OCI-LY7 (cell line): Measurements from ENCODE around the gene MMRN1. TPM values are rescaled to one million over a fixed set of nuclear protein-coding genes. Genes with fewer than 3 reads are reported as not detected.

Experiments used
- BruUV-seq: library from RNA; stranded (reverse); fragments of 400-500 nt; replicated peaks from 2 replicates; lab custom pipeline; 2021; lab: Mats Ljungman, UMichigan
- CTCF ChIA-PET: fragments of 300-600 bp; sonication (Branson Sonifier 250); formaldehyde crosslinking; loops from one replicate; lab custom pipeline; 2022; ENCODE audit warnings: antibody characterized with exemption; ENCODE audit not compliant: unreplicated experiment; lab: Charles Lee
- POLR2A ChIA-PET: fragments of 300-600 bp; sonication (Branson Sonifier 250); formaldehyde crosslinking; loops from one replicate; lab custom pipeline; 2022; ENCODE audit warnings: antibody characterized with exemption; lab: Charles Lee
- DNase-seq: peaks from one replicate; pipeline ENCODE4 v3.0.0-alpha.2; 2015; ENCODE audit warnings: low spot score
- H2AFZ ChIP-seq: fragments of 200-600 bp; sonication (generic), shearing (Covaris generic); 2 replicates; pipeline ENCODE4 v1.6.1; 2014; ENCODE audit warnings: mild to moderate bottlenecking, antibody characterized with exemption, low read length, moderate library complexity
- H3K27ac ChIP-seq: fragments of 200-600 bp; sonication (generic); 2 replicates; pipeline ENCODE4 v1.5.1; 2014; ENCODE audit warnings: mixed run types, low read depth, mild to moderate bottlenecking, moderate library complexity, low read length, inconsistent platforms; ENCODE audit not compliant: poor library complexity, severe bottlenecking
- H3K36me3 ChIP-seq: fragments of 200-600 bp; sonication (generic); 2 replicates; pipeline ENCODE4 v1.6.1; 2014; ENCODE audit warnings: mild to moderate bottlenecking, antibody characterized with exemption, low read length, moderate library complexity, mixed read lengths; ENCODE audit not compliant: insufficient read depth
- H3K4me1 ChIP-seq: fragments of 200-600 bp; sonication (generic); 2 replicates; pipeline ENCODE4 v1.5.1; 2014; ENCODE audit warnings: mild to moderate bottlenecking, low read length; ENCODE audit not compliant: insufficient read depth, poor library complexity, severe bottlenecking
- H3K4me2 ChIP-seq: fragments of 200-600 bp; sonication (generic); 2 replicates; pipeline ENCODE4 v1.6.1; 2014; ENCODE audit warnings: mild to moderate bottlenecking, low read length
- H3K4me3 ChIP-seq: fragments of 200-600 bp; sonication (generic); 2 replicates; pipeline ENCODE4 v1.5.1; 2014; ENCODE audit warnings: mild to moderate bottlenecking, low read depth, low read length; ENCODE audit not compliant: poor library complexity, severe bottlenecking
- H3K79me2 ChIP-seq: fragments of 200-600 bp; sonication (generic); 2 replicates; pipeline ENCODE4 v1.6.1; 2016; ENCODE audit warnings: low read depth, mild to moderate bottlenecking, low read length, moderate library complexity, mixed read lengths; ENCODE audit not compliant: insufficient read depth
- H3K9me2 ChIP-seq: fragments of 200-600 bp; sonication (generic); 2 replicates; pipeline ENCODE4 v1.6.1; 2016; ENCODE audit warnings: mild to moderate bottlenecking, low read length, mixed read lengths; ENCODE audit not compliant: insufficient read depth
- H3K9me3 ChIP-seq: fragments of 200-600 bp; sonication (generic); 2 replicates; pipeline ENCODE4 v1.6.1; 2014; ENCODE audit warnings: mild to moderate bottlenecking, mixed run types, low read length, mixed read lengths
- H4K20me1 ChIP-seq: fragments of 200-600 bp; sonication (generic); 2 replicates; pipeline ENCODE4 v1.6.1; 2014; ENCODE audit warnings: mild to moderate bottlenecking, antibody characterized with exemption, low read length, moderate library complexity, mixed read lengths; ENCODE audit not compliant: insufficient read depth
- CTCF ChIP-seq: fragments of 200-600 bp; sonication (generic); conservative IDR thresholded peaks from 2 replicates; pipeline ENCODE4 v1.5.1; 2014; ENCODE audit warnings: mild to moderate bottlenecking, antibody characterized with exemption, low read length, moderate library complexity, mixed read lengths
- EZH2phosphoT487 ChIP-seq: fragments of 200-600 bp; sonication (generic); IDR thresholded peaks from 2 replicates; pipeline ENCODE4 v1.6.1; 2018; ENCODE audit warnings: low read depth, borderline replicate concordance, mild to moderate bottlenecking, mixed run types, antibody characterized with exemption, low read length, moderate library complexity, mixed read lengths
- intact Hi-C: fragments of 100-400 bp; cut with micrococcal nuclease; formaldehyde crosslinking; loops from one replicate; pipeline ENCODE4 v1.10.0; 2022; ENCODE audit not compliant: unreplicated experiment
- total RNA-seq, 2 experiments: library from RNA; depleted of rRNA in 1 of 2; stranded (reverse); fragments of >200 nt in 1 of 2; shearing (Covaris generic) in 1 of 2; gene quantifications; 2 replicates each; pipeline ENCODE4 v1.2.3, GENCODE V29; 2014 to 2022

MMRN1 gene
- total RNA-seq, 2 experiments from 2014 or later = 0.13 TPM; not detected in 1

GRCh38 chr4:89992744-89993143, 98.1 kb downstream of the MMRN1 start:
- H3K9me3 ChIP-seq = no peaks in the 10 kb centered on the region
- CTCF ChIA-PET = no interaction called here
- no peak for TF ChIP-seq EZH2phosphoT487
- no peak for TF ChIP-seq CTCF

GRCh38 chr4:89994176-89994873, 99.7 kb downstream of the MMRN1 start:
- Histone ChIP-seq H4K20me1 (no peaks in the 10 kb centered on the region), H3K4me1 (no peaks in the 10 kb centered on the region), H2AFZ (no peak overlapping the region), H3K27ac (no peak overlapping the region), H3K9me3 (no peaks in the 10 kb centered on the region), H3K9me2 (no peaks in the 10 kb centered on the region), H3K36me3 (no peaks in the 10 kb centered on the region), H3K79me2 (no peaks in the 10 kb centered on the region), H3K4me3 (no peak overlapping the region), H3K4me2 (no peak overlapping the region)
- ChIA-PET POLR2A (interaction anchor here (1.6 kb wide), 1 partner anchor 8 kb away, joined by 3 read pairs; no protein-coding TSS in a partner anchor), CTCF (no interaction called here)
- DNase-seq = no peak
- no peak for TF ChIP-seq EZH2phosphoT487
- no peak for TF ChIP-seq CTCF
- BruUV-seq = no TSS peak
- intact Hi-C loops = no loop called here

More at GRCh38 chr4:89992744-89993143, 98.1 kb downstream of the MMRN1 start:
- H4K20me1 ChIP-seq = no peaks in the 10 kb centered on the region
- no peaks in the 10 kb centered on the region for H3K36me3 ChIP-seq
- POLR2A ChIA-PET = interaction anchor here (0.9 to 1.6 kb wide), 2 partner anchors 9 to 30 kb away, joined by 3 read pairs; no protein-coding TSS in a partner anchor
- no peak overlapping the region for H3K4me2 ChIP-seq
- no peak for DNase-seq
- H3K4me1 ChIP-seq = no peaks in the 10 kb centered on the region
- H3K9me2 ChIP-seq = no peaks in the 10 kb centered on the region
- no TSS peak for BruUV-seq
- H3K79me2 ChIP-seq = no peaks in the 10 kb centered on the region
- intact Hi-C loops = no loop called here
- H3K4me3 ChIP-seq = no peak overlapping the region
- no peak overlapping the region for H3K27ac ChIP-seq
- no peak overlapping the region for H2AFZ ChIP-seq

DNA sequence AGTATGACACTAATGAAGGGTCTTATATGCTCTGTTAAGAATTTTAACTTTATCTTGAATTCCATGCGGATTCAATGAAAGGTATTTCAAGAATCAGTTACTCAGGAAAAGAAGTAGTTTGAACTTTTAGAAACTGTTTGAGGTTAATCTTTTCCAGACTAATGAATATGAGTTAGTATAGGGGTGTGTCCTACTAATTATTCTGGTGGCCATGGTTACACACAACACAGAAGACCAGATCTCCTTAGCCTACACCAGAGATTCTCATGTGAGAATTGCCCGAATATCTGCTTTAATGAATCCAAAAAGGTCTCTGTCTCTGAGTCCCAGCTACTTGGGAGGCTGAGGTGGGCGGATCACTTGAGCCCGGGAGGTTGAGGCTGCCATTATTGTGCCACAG, 100.4 kb downstream of the MMRN1 start:
- intact Hi-C loops = no loop called here
- Histone ChIP-seq H3K4me3 (no peak overlapping the region), H3K9me2 (no peaks in the 10 kb centered on the region), H3K4me1 (no peaks in the 10 kb centered on the region), H3K9me3 (no peaks in the 10 kb centered on the region), H3K4me2 (no peak overlapping the region), H3K27ac (no peak overlapping the region), H3K79me2 (no peaks in the 10 kb centered on the region), H3K36me3 (no peaks in the 10 kb centered on the region), H4K20me1 (no peaks in the 10 kb centered on the region), H2AFZ (no peak overlapping the region)
- DNase-seq = no peak
- ChIA-PET POLR2A (no interaction called here), CTCF (no interaction called here)
- TF ChIP-seq CTCF = no peak
- TF ChIP-seq EZH2phosphoT487 = no peak
- no TSS peak for BruUV-seq
